Hepatocyte (in vitro differentiated cells): ENCODE measurements around the gene PSAPL1. TPM values are rescaled to one million over a fixed set of nuclear protein-coding genes. Genes with fewer than 3 reads are reported as not detected.

Source experiments
- DNase-seq: peaks from one replicate; pipeline ENCODE4 v3.0.0-alpha.2; 2016; ENCODE audit warnings: low spot score
- H2AFZ ChIP-seq: fragments of 200-600 bp; sonication (generic); 2 replicates; pipeline ENCODE4 v1.6.0; 2016; ENCODE audit warnings: antibody characterized with exemption, mild to moderate bottlenecking
- H3K27ac ChIP-seq: fragments of 200-600 bp; sonication (generic); 2 replicates; pipeline ENCODE4 v1.5.1; 2016; ENCODE audit warnings: mild to moderate bottlenecking
- H3K27me3 ChIP-seq: fragments of 200-600 bp; sonication (generic); 2 replicates; pipeline ENCODE4 v1.6.1; 2016
- H3K36me3 ChIP-seq: fragments of 200-600 bp; sonication (generic); replicated peaks from 2 replicates; pipeline ENCODE4 v1.5.1; 2016; ENCODE audit warnings: low read depth; ENCODE audit not compliant: insufficient read depth
- H3K4me1 ChIP-seq: fragments of 200-600 bp; sonication (generic); 2 replicates; pipeline ENCODE4 v1.5.1; 2016; ENCODE audit warnings: mild to moderate bottlenecking, moderate library complexity; ENCODE audit not compliant: insufficient read depth
- H3K4me2 ChIP-seq: fragments of 200-600 bp; sonication (generic); 2 replicates; pipeline ENCODE4 v1.6.0; 2016
- H3K4me3 ChIP-seq: fragments of 200-600 bp; sonication (generic); 2 replicates; pipeline ENCODE4 v1.5.1; 2016; ENCODE audit warnings: mild to moderate bottlenecking
- H3K79me2 ChIP-seq: fragments of 200-600 bp; sonication (generic); 2 replicates; pipeline ENCODE4 v1.6.0; 2017; ENCODE audit warnings: mild to moderate bottlenecking
- H3K9me2 ChIP-seq: fragments of 200-600 bp; sonication (generic); replicated peaks from 2 replicates; pipeline ENCODE4 v1.6.0; 2017; ENCODE audit warnings: mild to moderate bottlenecking; ENCODE audit not compliant: insufficient read depth
- H3K9me3 ChIP-seq: fragments of 200-600 bp; sonication (generic); 2 replicates; pipeline ENCODE4 v1.5.1; 2016; ENCODE audit warnings: low read depth, mild to moderate bottlenecking
- H4K20me1 ChIP-seq: fragments of 200-600 bp; sonication (generic); 2 replicates; pipeline ENCODE4 v1.6.0; 2016; ENCODE audit warnings: mild to moderate bottlenecking; ENCODE audit not compliant: insufficient read depth, poor library complexity, severe bottlenecking
- EZH2 ChIP-seq: fragments of 200-600 bp; sonication (generic); IDR thresholded peaks from 2 replicates; pipeline ENCODE4 v1.6.1; 2016; ENCODE audit warnings: antibody characterized with exemption, mild to moderate bottlenecking, borderline replicate concordance
- EZH2phosphoT487 ChIP-seq: fragments of 200-600 bp; sonication (generic); IDR thresholded peaks from one replicate; pipeline ENCODE4 v1.6.1; 2018; ENCODE audit warnings: antibody characterized with exemption, mild to moderate bottlenecking, low read depth, moderate library complexity; ENCODE audit not compliant: unreplicated experiment, severe bottlenecking
- WGBS: methylation state at CpG from one replicate; pipeline ENCODE4 v1.1.6; 2016; ENCODE audit warnings: low lambda C conversion rate; ENCODE audit errors: missing lambda C conversion rate; 5-methylcytosine and 5-hydroxymethylcytosine counted together
- polyA plus RNA-seq: library from polyadenylated mRNA; unstranded; fragments of >200 nt; fragmentation: Nextera tagmentation; extraction: Ambion mirVana; gene quantifications from 2 replicates; pipeline ENCODE4 v1.2.1, GENCODE V29; 2016
- total RNA-seq: library from RNA; depleted of rRNA; stranded (reverse); fragments of >200 nt; gene quantifications from 2 replicates; pipeline ENCODE4 v1.2.3, GENCODE V29; 2014
- TF ChIP-seq, protein P1 (sequence below): fragments of 200-600 bp; sonication (generic); IDR thresholded peaks from 2 replicates; pipeline ENCODE4 v1.5.1; 2016; ENCODE audit warnings: antibody characterized with exemption, mild to moderate bottlenecking; ENCODE audit not compliant: poor library complexity

PSAPL1 gene
- total and polyA plus RNA-seq, 2 experiments from 2014 or later = 4.3 to 4.4 TPM

DNA sequence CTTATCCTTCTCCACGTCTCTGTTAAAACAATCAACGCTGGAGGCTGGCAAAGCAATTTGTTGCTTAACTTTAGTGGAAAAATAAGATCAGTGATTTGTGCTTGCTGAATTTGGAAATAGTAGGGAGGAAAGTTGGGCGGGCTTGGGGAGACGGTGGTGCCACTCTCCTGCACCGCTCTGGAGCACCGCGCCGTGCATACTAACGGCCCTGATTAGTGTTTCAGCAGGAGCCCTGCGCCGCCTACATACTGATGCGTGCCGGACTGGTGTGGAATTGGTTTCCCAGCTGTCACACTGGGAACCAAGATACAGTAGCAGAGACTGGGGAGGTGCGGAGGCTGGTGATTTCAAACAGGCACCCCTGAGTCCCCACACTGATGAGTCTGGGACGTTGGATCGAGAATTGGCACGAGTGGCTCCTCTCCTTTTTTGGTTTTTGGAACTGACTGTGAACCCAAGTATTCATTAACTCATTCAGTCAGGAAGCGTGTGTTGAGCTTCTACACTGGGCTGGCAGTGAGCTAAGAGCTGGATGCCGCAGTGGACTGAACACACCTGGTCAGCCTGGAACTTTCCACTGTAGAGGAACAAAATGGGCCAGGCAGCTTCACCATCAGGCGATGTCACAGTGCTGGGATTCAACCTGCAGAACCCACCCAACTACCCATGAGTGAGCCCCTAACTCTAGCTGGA, 29.0 kb upstream of the PSAPL1 start:
- Histone ChIP-seq H3K9me2 (no peaks in the 10 kb centered on the region), H3K9me3 (no peaks in the 10 kb centered on the region), H3K79me2 (no peaks in the 10 kb centered on the region), H3K36me3 (no peaks in the 10 kb centered on the region), H3K4me1 (no peaks in the 10 kb centered on the region), H4K20me1 (no peaks in the 10 kb centered on the region), H3K4me2 (no peak overlapping the region), H3K4me3 (no peak overlapping the region), H3K27ac (no peak overlapping the region), H2AFZ (no peak overlapping the region), H3K27me3 (no peaks in the 10 kb centered on the region)
- 91% methylated on average over 20 of the region's 20 CpGs for WGBS
- no peak for DNase-seq
- TF ChIP-seq EZH2 = no peak
- TF ChIP-seq, protein P1, sequence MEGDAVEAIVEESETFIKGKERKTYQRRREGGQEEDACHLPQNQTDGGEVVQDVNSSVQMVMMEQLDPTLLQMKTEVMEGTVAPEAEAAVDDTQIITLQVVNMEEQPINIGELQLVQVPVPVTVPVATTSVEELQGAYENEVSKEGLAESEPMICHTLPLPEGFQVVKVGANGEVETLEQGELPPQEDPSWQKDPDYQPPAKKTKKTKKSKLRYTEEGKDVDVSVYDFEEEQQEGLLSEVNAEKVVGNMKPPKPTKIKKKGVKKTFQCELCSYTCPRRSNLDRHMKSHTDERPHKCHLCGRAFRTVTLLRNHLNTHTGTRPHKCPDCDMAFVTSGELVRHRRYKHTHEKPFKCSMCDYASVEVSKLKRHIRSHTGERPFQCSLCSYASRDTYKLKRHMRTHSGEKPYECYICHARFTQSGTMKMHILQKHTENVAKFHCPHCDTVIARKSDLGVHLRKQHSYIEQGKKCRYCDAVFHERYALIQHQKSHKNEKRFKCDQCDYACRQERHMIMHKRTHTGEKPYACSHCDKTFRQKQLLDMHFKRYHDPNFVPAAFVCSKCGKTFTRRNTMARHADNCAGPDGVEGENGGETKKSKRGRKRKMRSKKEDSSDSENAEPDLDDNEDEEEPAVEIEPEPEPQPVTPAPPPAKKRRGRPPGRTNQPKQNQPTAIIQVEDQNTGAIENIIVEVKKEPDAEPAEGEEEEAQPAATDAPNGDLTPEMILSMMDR = no peak
- no peak for TF ChIP-seq EZH2phosphoT487

DNA sequence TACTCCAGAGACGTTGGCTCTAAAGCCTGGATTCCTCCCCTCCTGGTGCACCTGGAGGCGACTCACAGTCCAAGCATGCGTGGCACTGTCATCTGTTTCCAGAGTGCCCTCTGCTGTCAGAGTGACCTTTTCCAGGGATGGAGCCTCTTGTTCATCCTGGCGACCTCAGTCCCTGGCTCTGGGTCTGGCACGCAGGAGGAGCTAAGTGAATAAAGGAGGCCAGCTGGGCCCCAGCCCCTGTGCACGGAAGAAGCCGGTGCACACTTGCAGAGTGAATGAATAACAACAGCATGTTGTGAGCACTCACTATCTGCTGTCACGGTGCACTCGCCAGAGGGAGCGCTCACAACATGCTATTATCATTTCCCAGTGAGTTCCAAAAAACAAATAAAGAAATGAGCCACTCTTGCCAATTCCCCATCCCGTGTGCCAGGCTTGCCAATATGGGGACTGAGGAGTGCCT, 27.8 kb upstream of the PSAPL1 start:
- no peaks in the 10 kb centered on the region for H3K9me3 ChIP-seq
- no peak overlapping the region for H3K27ac ChIP-seq
- H3K36me3 ChIP-seq = no peaks in the 10 kb centered on the region
- H3K79me2 ChIP-seq = no peaks in the 10 kb centered on the region
- no peak overlapping the region for H2AFZ ChIP-seq
- no peak overlapping the region for H3K4me3 ChIP-seq
- 44% methylated on average over 11 of the region's 11 CpGs for WGBS
- no peak overlapping the region for H3K4me2 ChIP-seq
- H3K9me2 ChIP-seq = no peaks in the 10 kb centered on the region
- H3K4me1 ChIP-seq = no peaks in the 10 kb centered on the region
- H3K27me3 ChIP-seq = no peaks in the 10 kb centered on the region
- TF ChIP-seq, protein P1 = peak; percentile 32
- no peak for TF ChIP-seq EZH2phosphoT487
- H4K20me1 ChIP-seq = no peaks in the 10 kb centered on the region
- peak; percentile 80 for DNase-seq

DNA sequence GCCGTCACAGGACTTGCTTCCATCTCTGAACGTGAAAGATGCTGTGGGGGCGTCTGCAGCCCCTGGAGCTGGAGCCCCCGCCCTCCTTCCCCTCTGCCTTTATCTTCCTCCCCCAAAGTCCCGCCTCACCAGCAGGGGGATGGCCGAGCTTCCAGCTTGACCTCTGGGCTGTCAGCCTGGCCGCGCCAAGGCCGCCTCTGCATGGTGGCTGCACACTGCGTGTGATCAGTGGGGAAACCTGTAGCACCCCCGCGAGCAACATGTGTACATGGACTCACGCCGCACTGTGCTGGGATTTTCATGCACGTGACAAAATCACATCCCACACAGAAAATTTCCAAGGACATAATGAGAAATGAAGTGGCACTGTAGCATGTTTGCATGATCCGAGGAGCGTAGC, 26.5 kb upstream of the PSAPL1 start:
- no peaks in the 10 kb centered on the region for H3K9me3 ChIP-seq
- H3K4me2 ChIP-seq = no peak overlapping the region
- no peaks in the 10 kb centered on the region for H3K4me1 ChIP-seq
- no peak overlapping the region for H3K27ac ChIP-seq
- no peak overlapping the region for H2AFZ ChIP-seq
- TF ChIP-seq EZH2 = no peak
- TF ChIP-seq, protein P1 = no peak
- no peak for TF ChIP-seq EZH2phosphoT487
- DNase-seq = no peak
- no peaks in the 10 kb centered on the region for H3K27me3 ChIP-seq
- H3K4me3 ChIP-seq = no peak overlapping the region
- WGBS = 78% methylated on average over 17 of the region's 17 CpGs
- H4K20me1 ChIP-seq = no peaks in the 10 kb centered on the region
- no peaks in the 10 kb centered on the region for H3K9me2 ChIP-seq
- no peaks in the 10 kb centered on the region for H3K79me2 ChIP-seq
- H3K36me3 ChIP-seq = no peaks in the 10 kb centered on the region
